CD4-positive, CD25-positive, alpha-beta regulatory T cell (primary cell): ENCODE results near the gene IFITM1. TPM values are rescaled to one million over a fixed set of nuclear protein-coding genes. Genes with fewer than 3 reads are reported as not detected.
"Not testable (repeated sequence)": the region's sequence is repeated elsewhere in the genome, so short reads cannot be mapped to it uniquely, and the experiment has no call there.

Experiments
- ATAC-seq, 2 donors: fragments of 150-1000 bp; cut with Tn5 transposase; one replicate each; pipeline ENCODE4 v1.10.0; 2021; ENCODE audit warnings: low read depth in 2 of 2, moderate number of reproducible peaks in 2 of 2, moderate library complexity in 1 of 2
- DNase-seq, 3 donors: peaks; one replicate each; pipeline versions ENCODE4 v3.0.0 to v3.0.0-alpha.2; 2012 to 2022; ENCODE audit warnings: mixed read lengths in 1 of 3
- H3K27ac ChIP-seq: one replicate; pipeline ENCODE4 v1.7.0; 2013; ENCODE audit warnings: mild to moderate bottlenecking, low read length; ENCODE audit not compliant: insufficient read depth, poor library complexity, severe bottlenecking
- H3K27me3 ChIP-seq: one replicate; pipeline ENCODE4 v1.7.0; 2013; ENCODE audit warnings: low read length; ENCODE audit not compliant: control insufficient read depth, insufficient read depth
- H3K36me3 ChIP-seq: one replicate; pipeline ENCODE4 v1.7.0; 2013; ENCODE audit warnings: mild to moderate bottlenecking, low read length, moderate library complexity; ENCODE audit not compliant: control insufficient read depth, insufficient read depth
- H3K4me1 ChIP-seq: 2 replicates; pipeline ENCODE4 v1.7.0; 2013; ENCODE audit warnings: mild to moderate bottlenecking, low read length; ENCODE audit not compliant: insufficient read depth, control insufficient read depth, poor library complexity, severe bottlenecking
- H3K4me3 ChIP-seq: one replicate; pipeline ENCODE4 v1.7.0; 2013; ENCODE audit warnings: low read depth, mild to moderate bottlenecking, low read length, moderate library complexity
- H3K9me3 ChIP-seq, 2 experiments: 1 replicate in 1 of 2; 2 replicates in 1 of 2; pipeline ENCODE4 v1.7.0; 2013; ENCODE audit warnings: low read length in 2 of 2, mild to moderate bottlenecking in 1 of 2, moderate library complexity in 1 of 2; ENCODE audit not compliant: control insufficient read depth in 2 of 2
- H3K27ac Mint-ChIP-seq, 3 donors: one replicate each; pipeline ENCODE4 v1.8.0; 2020 to 2022; ENCODE audit warnings: mild to moderate bottlenecking in 3 of 3, mixed read lengths in 3 of 3, moderate library complexity in 2 of 3
- H3K27me3 Mint-ChIP-seq: one replicate; pipeline ENCODE4 v1.8.0; 2022; ENCODE audit warnings: mild to moderate bottlenecking, mixed read lengths
- H3K36me3 Mint-ChIP-seq: one replicate; pipeline ENCODE4 v1.8.0; 2020; ENCODE audit warnings: mixed read lengths
- H3K4me1 Mint-ChIP-seq, 4 donors: one replicate each; pipeline ENCODE4 v1.8.0; 2020 to 2022; ENCODE audit warnings: mixed read lengths in 4 of 4, mild to moderate bottlenecking in 1 of 4
- H3K4me3 Mint-ChIP-seq, 4 donors: one replicate each; pipeline ENCODE4 v1.8.0; 2020 to 2022; ENCODE audit warnings: mild to moderate bottlenecking in 4 of 4, mixed read lengths in 4 of 4, moderate library complexity in 3 of 4
- H3K9me3 Mint-ChIP-seq, 7 donors: one replicate each; pipeline ENCODE4 v1.8.0; 2020 to 2022; ENCODE audit warnings: mixed read lengths in 7 of 7, mild to moderate bottlenecking in 3 of 7, moderate library complexity in 2 of 7
- polyA plus RNA-seq, 4 donors: library from polyadenylated mRNA; unstranded; fragments of 300-500 nt; fragmentation: Illumina TruSeq; gene quantifications; one replicate each; pipeline ENCODE4 v1.2.3, GENCODE V29; 2021
- total RNA-seq: library from RNA; stranded (reverse); gene quantifications from one replicate; pipeline ENCODE4 v1.2.3, GENCODE V29; 2022

IFITM1 gene
- total and polyA plus RNA-seq, 5 donors from 2014 or later: 320 to 1,544 (median 1,395) TPM

- no peaks in the 10 kb centered on the region for H3K27me3 ChIP-seq
- DNase-seq: no peak
- Mint-ChIP-seq H3K4me3 (peak overlapping the region; percentile 93 to 100 (median 98)), H3K27me3 (peaks cover 20% of the 10 kb centered on the region), H3K9me3 (peaks cover 0 to 1% (median 0%) of the 10 kb centered on the region in 7 donors), H3K4me1 (peaks cover 10 to 64% (median 34%) of the 10 kb centered on the region in 4 donors), H3K27ac (peak overlapping the region; percentile 97 to 100 (median 97)), H3K36me3 (peaks cover 12% of the 10 kb centered on the region)
- H3K36me3 ChIP-seq: no peaks in the 10 kb centered on the region
- ATAC-seq: no peak
- peak overlapping the region; percentile 84 for H3K27ac ChIP-seq
- H3K4me3 ChIP-seq: peak overlapping the region; percentile 93
- no peaks in the 10 kb centered on the region for H3K9me3 ChIP-seq
- H3K4me1 ChIP-seq: peaks cover 70% of the 10 kb centered on the region
Measured at GRCh38 chr11:312092-312816, 1.6 kb upstream of the IFITM1 start.

DNA sequence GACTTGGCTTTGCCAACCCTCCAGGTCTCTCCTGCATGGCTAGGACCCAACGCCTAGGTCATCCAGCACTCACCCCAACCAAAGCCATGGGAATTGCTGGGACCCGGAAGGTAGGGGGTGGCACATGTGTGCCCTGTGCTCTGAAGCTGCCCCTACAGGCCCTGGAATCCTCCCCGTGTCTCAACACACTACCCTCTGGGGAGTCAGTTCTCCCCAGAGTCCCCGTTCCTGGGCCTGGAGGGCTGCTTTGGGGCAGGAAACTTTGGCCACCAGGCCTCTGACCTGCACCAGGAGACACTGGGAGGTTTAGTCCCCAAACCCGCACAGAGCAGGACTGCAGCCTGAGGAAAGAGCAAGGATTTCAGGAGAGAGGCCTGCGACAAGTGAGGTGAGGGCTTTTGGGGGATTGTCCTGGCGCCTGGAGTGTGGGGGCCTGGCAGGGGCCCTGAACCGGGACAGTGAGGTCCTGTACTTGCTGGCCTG lies 495 bp upstream of the IFITM1 start:
- peaks cover 13 to 59% (median 32%) of the 10 kb centered on the region in 4 donors for H3K4me1 Mint-ChIP-seq
- DNase-seq (no peak), ATAC-seq (no peak)
- H3K36me3 Mint-ChIP-seq: peaks cover 12% of the 10 kb centered on the region
- peaks cover 0 to 1% (median 0%) of the 10 kb centered on the region in 7 donors for H3K9me3 Mint-ChIP-seq
- H3K4me3 Mint-ChIP-seq: peak overlapping the region; percentile 93 to 100 (median 98)
- peaks cover 69% of the 10 kb centered on the region for H3K4me1 ChIP-seq
- H3K9me3 ChIP-seq: no peaks in the 10 kb centered on the region
- H3K27me3 ChIP-seq: no peaks in the 10 kb centered on the region
- peak overlapping the region; percentile 84 for H3K27ac ChIP-seq
- H3K4me3 ChIP-seq: peak overlapping the region; percentile 93
- peak overlapping the region; percentile 97 to 100 (median 97) for H3K27ac Mint-ChIP-seq
- H3K27me3 Mint-ChIP-seq: peaks cover 20% of the 10 kb centered on the region
- no peaks in the 10 kb centered on the region for H3K36me3 ChIP-seq

- not testable (repeated sequence) for DNase-seq, H3K27me3 ChIP-seq, ATAC-seq, H3K36me3 ChIP-seq, H3K9me3 Mint-ChIP-seq, H3K9me3 ChIP-seq
- Histone ChIP-seq H3K27ac (peak overlapping the region; percentile 84), H3K4me3 (peak overlapping the region; percentile 93), H3K4me1 (peaks cover 63% of the 10 kb centered on the region)
- H3K4me3 Mint-ChIP-seq: peak overlapping the region; percentile 93 to 100 (median 98)
- H3K27ac Mint-ChIP-seq: peak overlapping the region; percentile 97 to 100 (median 97)
- H3K27me3 Mint-ChIP-seq: peaks cover 20% of the 10 kb centered on the region
- H3K4me1 Mint-ChIP-seq: peaks cover 8 to 50% (median 24%) of the 10 kb centered on the region in 4 donors
- H3K36me3 Mint-ChIP-seq: peaks cover 12% of the 10 kb centered on the region
Measured at GRCh38 chr11:314554-314875, 675 bp downstream of the IFITM1 start.

DNA sequence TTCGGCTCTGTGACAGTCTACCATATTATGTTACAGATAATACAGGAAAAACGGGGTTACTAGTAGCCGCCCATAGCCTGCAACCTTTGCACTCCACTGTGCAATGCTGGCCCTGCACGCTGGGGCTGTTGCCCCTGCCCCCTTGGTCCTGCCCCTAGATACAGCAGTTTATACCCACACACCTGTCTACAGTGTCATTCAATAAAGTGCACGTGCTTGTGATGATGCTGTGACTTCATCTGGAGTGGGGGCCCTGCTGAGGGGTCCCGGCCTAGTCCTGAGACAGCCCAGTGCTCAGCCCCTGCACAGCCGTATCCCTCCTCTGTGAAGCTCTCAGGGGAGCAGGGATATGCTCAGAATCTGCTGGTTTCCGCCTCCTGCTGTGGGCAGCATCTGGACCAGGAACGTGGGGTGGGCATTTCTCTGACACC lies 1.2 kb downstream of the IFITM1 start:
- Mint-ChIP-seq H3K9me3 (no peaks in the 10 kb centered on the region), H3K4me1 (peaks cover 6 to 51% (median 23%) of the 10 kb centered on the region in 4 donors), H3K27ac (peak overlapping the region; percentile 97 to 100 (median 97)), H3K27me3 (peaks cover 20% of the 10 kb centered on the region), H3K4me3 (peak overlapping the region; percentile 93 to 100 (median 98)), H3K36me3 (peaks cover 12% of the 10 kb centered on the region)
- no peaks in the 10 kb centered on the region for H3K36me3 ChIP-seq
- H3K9me3 ChIP-seq: no peaks in the 10 kb centered on the region
- DNase-seq (peak in 1 of 3 donors; percentile 34), ATAC-seq (no peak)
- peak overlapping the region; percentile 84 for H3K27ac ChIP-seq
- H3K4me1 ChIP-seq: peaks cover 60% of the 10 kb centered on the region
- H3K27me3 ChIP-seq: no peaks in the 10 kb centered on the region
- H3K4me3 ChIP-seq: peak overlapping the region; percentile 93

DNA sequence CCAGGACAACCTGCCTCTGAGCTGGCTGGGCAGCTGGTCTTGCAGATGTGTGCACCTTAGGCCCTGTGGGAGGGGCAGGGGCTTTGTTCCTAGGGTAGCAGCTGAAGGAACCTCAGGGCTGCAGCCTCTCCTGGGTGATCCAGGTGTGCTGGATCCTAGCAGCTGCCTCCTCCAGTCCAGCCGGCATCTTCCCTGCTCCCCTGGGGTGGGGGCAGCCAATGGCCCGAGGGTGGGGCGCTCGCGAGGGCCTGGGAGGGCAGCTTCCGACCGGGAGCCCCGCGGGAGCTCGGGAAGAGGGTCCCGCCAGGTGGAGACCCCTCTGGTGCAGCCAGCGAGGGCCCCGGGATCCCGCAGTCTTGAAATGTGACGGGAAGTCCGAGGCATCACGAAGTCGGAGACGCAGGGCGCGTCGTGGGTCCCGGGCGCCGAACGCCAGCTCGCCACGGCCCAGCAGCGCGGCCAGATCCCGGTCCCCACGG lies 1.7 kb downstream of the IFITM1 start:
- H3K27me3 Mint-ChIP-seq: peaks cover 20% of the 10 kb centered on the region
- peak overlapping the region; percentile 84 for H3K27ac ChIP-seq
- peak overlapping the region; percentile 93 to 100 (median 98) for H3K4me3 Mint-ChIP-seq
- peaks cover 6 to 56% (median 25%) of the 10 kb centered on the region in 4 donors for H3K4me1 Mint-ChIP-seq
- DNase-seq: no peak
- ATAC-seq: no peak
- peak overlapping the region; percentile 93 for H3K4me3 ChIP-seq
- H3K27ac Mint-ChIP-seq: peak overlapping the region; percentile 97 to 100 (median 97)
- H3K4me1 ChIP-seq: peaks cover 59% of the 10 kb centered on the region
- no peaks in the 10 kb centered on the region for H3K9me3 Mint-ChIP-seq
- H3K36me3 ChIP-seq: no peaks in the 10 kb centered on the region
- no peaks in the 10 kb centered on the region for H3K9me3 ChIP-seq
- H3K27me3 ChIP-seq: no peaks in the 10 kb centered on the region
- H3K36me3 Mint-ChIP-seq: peaks cover 12% of the 10 kb centered on the region

GRCh38 chr11:316031-316701 lies 2.3 kb downstream of the IFITM1 start:
- H3K9me3 Mint-ChIP-seq: no peaks in the 10 kb centered on the region
- H3K27ac ChIP-seq: peak overlapping the region; percentile 84
- peak overlapping the region; percentile 66 for H3K4me3 ChIP-seq
- H3K9me3 ChIP-seq: no peaks in the 10 kb centered on the region
- H3K4me1 ChIP-seq: peaks cover 64% of the 10 kb centered on the region
- no peaks in the 10 kb centered on the region for H3K36me3 ChIP-seq
- H3K36me3 Mint-ChIP-seq: peaks cover 12% of the 10 kb centered on the region
- peak overlapping the region; percentile 94 to 96 (median 95) for H3K27ac Mint-ChIP-seq
- DNase-seq (peak in 1 of 3 donors; percentile 45), ATAC-seq (no peak)
- H3K4me1 Mint-ChIP-seq: peaks cover 6 to 59% (median 25%) of the 10 kb centered on the region in 4 donors
- H3K27me3 ChIP-seq: no peaks in the 10 kb centered on the region
- H3K4me3 Mint-ChIP-seq: peak overlapping the region; percentile 90 to 96 (median 94)
- peaks cover 25% of the 10 kb centered on the region for H3K27me3 Mint-ChIP-seq

GRCh38 chr11:316891-317301 lies 3.1 kb downstream of the IFITM1 start:
- Mint-ChIP-seq H3K27me3 (peaks cover 25% of the 10 kb centered on the region), H3K4me1 (peaks cover 6 to 56% (median 24%) of the 10 kb centered on the region in 4 donors), H3K36me3 (peaks cover 12% of the 10 kb centered on the region), H3K9me3 (no peaks in the 10 kb centered on the region), H3K27ac (peak overlapping the region; percentile 94 to 96 (median 95)), H3K4me3 (peak overlapping the region; percentile 90 to 96 (median 94))
- Histone ChIP-seq H3K9me3 (no peaks in the 10 kb centered on the region), H3K4me3 (peak overlapping the region; percentile 66), H3K36me3 (no peaks in the 10 kb centered on the region), H3K27ac (peak overlapping the region; percentile 84), H3K27me3 (no peaks in the 10 kb centered on the region), H3K4me1 (peaks cover 60% of the 10 kb centered on the region)
- ATAC-seq (no peak), DNase-seq (no peak)
